Calu3 (cell line): ENCODE data around the gene SHROOM3. TPM values are rescaled to one million over a fixed set of nuclear protein-coding genes. Genes with fewer than 3 reads are reported as not detected.

Experiments used
- BruUV-seq: library from RNA; stranded (reverse); fragments of 400-500 nt; replicated peaks from 2 replicates; lab custom pipeline; 2021; lab: Mats Ljungman, UMichigan
- CTCF ChIA-PET: fragments of 300-600 bp; sonication (Branson Sonifier 250); formaldehyde crosslinking; loops from one replicate; lab custom pipeline; 2022; ENCODE audit warnings: antibody characterized with exemption; lab: Charles Lee
- DNase-seq: peaks from one replicate; pipeline ENCODE4 v3.0.0; 2022
- H3K27ac Mint-ChIP-seq: one replicate; pipeline ENCODE4 v1.8.0; 2022; ENCODE audit warnings: mixed read lengths; ENCODE audit not compliant: unreplicated experiment
- H3K27me3 Mint-ChIP-seq: one replicate; pipeline ENCODE4 v1.8.0; 2022; ENCODE audit warnings: mixed read lengths; ENCODE audit not compliant: unreplicated experiment
- H3K36me3 Mint-ChIP-seq: one replicate; pipeline ENCODE4 v1.8.0; 2022; ENCODE audit warnings: mild to moderate bottlenecking, moderate library complexity, mixed read lengths; ENCODE audit not compliant: insufficient read depth, unreplicated experiment
- H3K4me1 Mint-ChIP-seq: one replicate; pipeline ENCODE4 v1.8.0; 2022; ENCODE audit warnings: mild to moderate bottlenecking, low read depth, mixed read lengths; ENCODE audit not compliant: unreplicated experiment
- H3K4me3 Mint-ChIP-seq: one replicate; pipeline ENCODE4 v1.8.0; 2022; ENCODE audit warnings: mild to moderate bottlenecking, low read depth, moderate library complexity, mixed read lengths; ENCODE audit not compliant: unreplicated experiment
- H3K9me3 Mint-ChIP-seq: one replicate; pipeline ENCODE4 v1.8.0; 2022; ENCODE audit warnings: low read depth, mixed read lengths; ENCODE audit not compliant: unreplicated experiment
- intact Hi-C: fragments of 100-400 bp; cut with micrococcal nuclease; formaldehyde crosslinking; loops from one replicate; pipeline ENCODE4 v1.10.0; 2022; ENCODE audit not compliant: unreplicated experiment
- total RNA-seq: library from RNA; stranded (reverse); gene quantifications from 2 replicates; pipeline ENCODE4 v1.2.3, GENCODE V29; 2022
- TF ChIP-seq, protein P1 (sequence below): fragments of 200-600 bp; IDR thresholded peaks from one replicate; pipeline ENCODE4 v1.8.0; 2022; ENCODE audit warnings: antibody characterized with exemption; ENCODE audit not compliant: unreplicated experiment

Gene SHROOM3
- total RNA-seq, 1 experiment from 2014 or later = 114 TPM

DNA sequence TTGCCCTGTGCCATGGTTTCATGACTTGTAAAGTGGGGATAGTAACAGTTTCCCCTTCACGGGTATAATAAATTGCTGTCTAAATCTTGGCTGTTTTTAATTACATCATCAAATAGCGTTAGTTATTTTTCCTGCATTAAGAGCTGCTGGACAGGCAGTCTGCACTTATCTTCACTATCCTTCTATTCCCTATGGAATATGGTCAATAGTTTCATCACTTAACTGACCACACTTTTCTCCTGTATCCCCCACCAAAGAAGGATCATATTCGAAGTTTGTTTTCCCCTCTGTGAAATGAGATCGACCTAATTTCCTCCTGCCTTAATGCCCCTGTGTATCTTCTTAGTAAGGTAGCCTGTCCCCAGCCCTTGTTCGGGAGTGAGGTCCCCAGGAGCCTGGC lies 133.2 kb downstream of the SHROOM3 start:
- intact Hi-C loops = no loop called here
- Mint-ChIP-seq H3K4me3 (no peak overlapping the region), H3K27me3 (no peaks in the 10 kb centered on the region), H3K36me3 (no peaks in the 10 kb centered on the region), H3K27ac (peak overlapping the region; percentile 28), H3K4me1 (peaks cover 61% of the 10 kb centered on the region), H3K9me3 (no peaks in the 10 kb centered on the region)
- no TSS peak for BruUV-seq
- TF ChIP-seq, protein P1, sequence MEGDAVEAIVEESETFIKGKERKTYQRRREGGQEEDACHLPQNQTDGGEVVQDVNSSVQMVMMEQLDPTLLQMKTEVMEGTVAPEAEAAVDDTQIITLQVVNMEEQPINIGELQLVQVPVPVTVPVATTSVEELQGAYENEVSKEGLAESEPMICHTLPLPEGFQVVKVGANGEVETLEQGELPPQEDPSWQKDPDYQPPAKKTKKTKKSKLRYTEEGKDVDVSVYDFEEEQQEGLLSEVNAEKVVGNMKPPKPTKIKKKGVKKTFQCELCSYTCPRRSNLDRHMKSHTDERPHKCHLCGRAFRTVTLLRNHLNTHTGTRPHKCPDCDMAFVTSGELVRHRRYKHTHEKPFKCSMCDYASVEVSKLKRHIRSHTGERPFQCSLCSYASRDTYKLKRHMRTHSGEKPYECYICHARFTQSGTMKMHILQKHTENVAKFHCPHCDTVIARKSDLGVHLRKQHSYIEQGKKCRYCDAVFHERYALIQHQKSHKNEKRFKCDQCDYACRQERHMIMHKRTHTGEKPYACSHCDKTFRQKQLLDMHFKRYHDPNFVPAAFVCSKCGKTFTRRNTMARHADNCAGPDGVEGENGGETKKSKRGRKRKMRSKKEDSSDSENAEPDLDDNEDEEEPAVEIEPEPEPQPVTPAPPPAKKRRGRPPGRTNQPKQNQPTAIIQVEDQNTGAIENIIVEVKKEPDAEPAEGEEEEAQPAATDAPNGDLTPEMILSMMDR = no peak
- CTCF ChIA-PET = no interaction called here
- no peak for DNase-seq

DNA sequence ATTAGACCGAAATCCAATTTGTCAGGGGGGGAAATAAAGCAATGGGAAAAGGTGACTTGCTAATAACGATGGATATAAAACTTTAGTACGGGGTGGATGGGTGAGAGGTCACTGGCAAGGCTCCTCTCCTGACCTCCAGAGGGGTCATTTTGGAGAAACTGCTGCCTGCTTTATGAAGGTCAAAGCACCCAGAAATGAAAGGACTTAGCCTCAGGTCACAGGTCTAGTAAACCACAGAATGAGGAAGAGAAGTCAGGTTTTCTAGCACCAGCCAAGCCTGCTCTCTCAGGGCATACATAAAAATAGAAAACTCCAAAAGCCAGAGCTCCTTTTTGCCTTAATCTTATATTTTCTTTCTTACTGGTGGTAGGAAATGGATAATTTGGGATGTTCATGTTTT lies 134.2 kb downstream of the SHROOM3 start:
- H3K36me3 Mint-ChIP-seq = no peaks in the 10 kb centered on the region
- peak overlapping the region; percentile 40 for H3K4me3 Mint-ChIP-seq
- intact Hi-C loops = no loop called here
- no TSS peak for BruUV-seq
- H3K4me1 Mint-ChIP-seq = peaks cover 52% of the 10 kb centered on the region
- CTCF ChIA-PET = interaction anchor here (0.7 to 1.0 kb wide), 2 partner anchors 19 to 1019 kb away, joined by 3 to 4 read pairs; no protein-coding TSS in a partner anchor
- H3K27ac Mint-ChIP-seq = peak overlapping the region; percentile 28
- H3K27me3 Mint-ChIP-seq = no peaks in the 10 kb centered on the region
- TF ChIP-seq, protein P1 = no peak
- DNase-seq = no peak
- no peaks in the 10 kb centered on the region for H3K9me3 Mint-ChIP-seq

DNA sequence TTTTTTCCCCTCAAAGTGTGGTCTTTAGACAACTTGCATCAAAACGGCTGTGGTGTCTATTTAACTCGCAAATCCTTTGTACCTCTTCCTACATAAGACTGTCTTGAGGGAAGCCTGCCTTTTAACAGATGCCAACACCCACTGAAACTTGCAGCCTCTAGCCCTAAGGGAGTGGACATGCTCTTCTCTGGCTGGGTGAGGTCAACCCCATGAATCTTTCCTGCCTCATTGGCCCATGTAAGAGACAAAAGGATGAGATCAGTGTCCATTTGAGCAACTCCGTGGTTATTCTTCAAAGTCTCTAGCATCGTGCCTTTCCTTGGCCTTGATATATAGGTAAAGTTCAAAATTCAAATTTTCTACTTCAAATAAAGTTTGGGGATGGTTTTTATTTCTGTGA lies 134.7 kb downstream of the SHROOM3 start:
- Mint-ChIP-seq H3K4me3 (peak overlapping the region; percentile 40), H3K36me3 (no peaks in the 10 kb centered on the region), H3K4me1 (peaks cover 50% of the 10 kb centered on the region), H3K27me3 (no peaks in the 10 kb centered on the region), H3K9me3 (no peaks in the 10 kb centered on the region), H3K27ac (peak overlapping the region; percentile 28)
- TF ChIP-seq, protein P1 = no peak
- no TSS peak for BruUV-seq
- CTCF ChIA-PET = interaction anchor here (0.7 to 1.0 kb wide), 2 partner anchors 18 to 1018 kb away, joined by 3 to 4 read pairs; no protein-coding TSS in a partner anchor
- intact Hi-C loops = no loop called here
- no peak for DNase-seq

DNA sequence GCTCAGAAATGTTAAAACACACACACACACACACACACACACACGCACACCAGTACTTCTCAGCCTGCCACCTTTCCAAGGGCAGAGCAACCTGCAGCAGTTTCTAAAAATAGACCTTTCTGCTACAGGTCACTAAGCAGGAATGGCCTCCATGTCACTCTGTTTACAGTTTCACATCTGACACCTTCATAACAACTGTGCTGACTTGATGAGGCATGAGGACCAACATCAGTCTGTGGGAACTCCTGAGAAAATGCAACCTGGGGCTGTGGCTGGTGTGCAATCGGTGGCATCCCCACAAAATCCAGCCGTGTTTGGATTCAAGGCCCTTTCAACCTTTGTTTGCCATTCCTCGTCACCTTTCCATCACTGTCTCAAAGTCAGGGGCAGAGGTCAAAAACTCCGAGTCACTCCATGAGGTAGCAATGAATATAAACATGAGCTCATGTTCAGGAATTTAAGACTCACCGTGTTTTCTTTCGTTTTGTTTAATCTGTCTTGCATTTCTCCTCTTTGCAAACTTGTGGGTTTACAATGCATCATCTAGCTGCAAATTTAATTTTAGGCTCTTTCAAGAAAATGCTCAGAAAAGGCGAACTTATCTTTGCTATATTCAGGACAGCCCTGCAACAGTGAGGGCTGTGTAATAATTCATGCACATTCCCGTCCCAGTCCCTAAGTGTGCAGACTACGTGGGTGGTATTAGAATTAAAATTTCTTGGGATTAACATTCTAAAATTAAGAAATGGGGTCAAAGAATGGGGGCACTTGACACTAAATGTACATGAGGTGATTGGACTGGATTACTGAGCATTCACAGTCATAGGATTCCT lies 135.3 kb downstream of the SHROOM3 start:
- Mint-ChIP-seq H3K9me3 (no peaks in the 10 kb centered on the region), H3K27ac (peak overlapping the region; percentile 28), H3K27me3 (no peaks in the 10 kb centered on the region), H3K4me3 (peak overlapping the region; percentile 47), H3K36me3 (no peaks in the 10 kb centered on the region), H3K4me1 (peaks cover 50% of the 10 kb centered on the region)
- BruUV-seq = no TSS peak
- intact Hi-C loops = no loop called here
- no peak for DNase-seq
- CTCF ChIA-PET = interaction anchor here (0.7 to 0.9 kb wide), 3 partner anchors 15 to 22 kb away, joined by 3 to 4 read pairs (median 4); no protein-coding TSS in a partner anchor
- TF ChIP-seq, protein P1 = no peak
